Measurements from ENCODE around the gene FRMD8. TPM values are rescaled to one million over a fixed set of nuclear protein-coding genes. Genes with fewer than 3 reads are reported as not detected.

The FRMD8 gene
- total and polyA plus RNA-seq, 2 of the 8 experiments (the other 6 are each of a cell fraction or from before 2014, with no cell fraction given) = 15.0 to 19.2 TPM

DNA sequence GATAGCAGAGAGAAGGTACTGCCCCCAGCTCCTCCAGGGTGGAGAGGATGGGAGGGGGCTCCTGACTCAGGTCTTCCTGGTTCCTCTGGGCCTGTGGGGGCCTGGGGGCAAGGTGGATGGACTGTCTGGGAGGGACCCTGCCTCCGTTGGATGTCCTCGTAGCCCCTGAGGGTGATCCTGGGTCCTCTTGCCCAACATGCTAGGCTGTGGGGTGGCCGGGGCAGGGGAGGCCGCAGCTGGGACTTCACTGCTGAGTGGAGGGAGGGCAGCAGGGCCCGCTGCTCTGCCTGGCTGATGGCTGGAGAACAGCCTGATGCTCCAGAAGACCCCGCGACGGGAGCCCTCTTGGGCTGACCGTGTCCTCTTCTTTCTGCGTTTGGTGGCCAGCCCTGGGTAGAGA is 13.4 kb downstream of the FRMD8 start:
- Histone ChIP-seq H2BK12ac (ENCODE audit: low read depth, low read length) (no peak overlapping the region), H2AFZ (ENCODE audit: low read length) (no peak overlapping the region), H2BK20ac (ENCODE audit: low read length) (no peak overlapping the region), H3K79me1 (ENCODE audit: low read depth, low read length) (0 out of 2 replicates have a peak, but pooled peaks cover 2% of the 10 kb centered on the region), H2AK5ac (ENCODE audit: low read depth, low read length) (no peak overlapping the region), H3K27ac (ENCODE audit: low read depth, low read length) (no peak overlapping the region), H2BK15ac (ENCODE audit: low read length) (no peak overlapping the region), H3K4ac (replicated peaks; ENCODE audit: insufficient read length, low read depth, low read length) (no peak overlapping the region), H3K56ac (replicated peaks; ENCODE audit: insufficient read length, low read depth, low read length) (no peak overlapping the region), H3K4me2 (ENCODE audit: insufficient read depth in 1 of 2, low read depth in 2 of 2, low read length in 2 of 2) (no peak overlapping the region), H3K79me2 (ENCODE audit: control insufficient read depth in 1 of 2, insufficient read depth in 2 of 2, low read length in 2 of 2) (no peaks in the 10 kb centered on the region), H3K18ac (ENCODE audit: extremely low read depth, low read length) (no peak overlapping the region), H3K4me3 (ENCODE audit: extremely low read depth in 1 of 4, insufficient read depth in 2 of 4, low read depth in 3 of 4, low read length in 4 of 4) (no peak overlapping the region), H3K23ac (ENCODE audit: insufficient read length) (no peak overlapping the region), H3K4me1 (replicated peaks in 1 of 4; ENCODE audit: control insufficient read depth in 3 of 4, insufficient read depth in 4 of 4, low read length in 3 of 4) (no peaks in the 10 kb centered on the region; a peak in 1 of 7 replicates), H4K91ac (replicated peaks; ENCODE audit: insufficient read length, low read length) (no peak overlapping the region), H4K20me1 (replicated peaks in 1 of 2; ENCODE audit: control insufficient read depth in 1 of 2, insufficient read depth in 2 of 2, low read length in 2 of 2) (peaks cover 0 to 6% of the 10 kb centered on the region in 2 experiments), H3K27me3 (replicated peaks in 1 of 4; ENCODE audit: control insufficient read depth in 3 of 4, extremely low read depth in 1 of 4, insufficient read depth in 3 of 4, low read length in 3 of 4) (no peaks in the 10 kb centered on the region), H2BK120ac (replicated peaks; ENCODE audit: low read depth, low read length) (no peak overlapping the region), H3K14ac (ENCODE audit: insufficient read length) (no peak overlapping the region), H3K9ac (replicated peaks in 1 of 4; ENCODE audit: extremely low read depth in 1 of 4, low read depth in 3 of 4, low read length in 3 of 4) (no peak overlapping the region), H3K36me3 (ENCODE audit: control insufficient read depth in 2 of 4, insufficient read depth in 4 of 4, low read length in 3 of 4) (peaks cover 0 to 4% (median 0%) of the 10 kb centered on the region in 4 experiments; a peak in 2 of 8 replicates), H4K8ac (ENCODE audit: extremely low read depth, insufficient read depth, low read length) (no peak overlapping the region), H4K5ac (ENCODE audit: insufficient read length, low read depth, low read length) (no peak overlapping the region), H3K23me2 (ENCODE audit: low read depth, low read length) (no peaks in the 10 kb centered on the region), H3K9me3 (ENCODE audit: insufficient read depth in 2 of 2, low read depth in 1 of 2, low read length in 1 of 2) (no peaks in the 10 kb centered on the region), H2BK5ac (ENCODE audit: low read depth, low read length) (no peak overlapping the region)
- CTCF ChIA-PET (ENCODE audit: partially characterized antibody) = interaction anchor here (0.6 to 7.8 kb wide), 5 partner anchors 16 to 161 kb away, joined by 3 to 69 read pairs (median 3); no protein-coding TSS in a partner anchor
- POLR2A ChIA-PET (ENCODE audit: partially characterized antibody) = interaction anchor here (1.2 to 5.4 kb wide), 5 partner anchors 9 to 118 kb away, joined by 3 to 23 read pairs (median 15); partner anchors contain the start of gene MALAT1
- no peak for DNase-seq (ENCODE audit: low read depth in 1 of 2, low spot score in 2 of 2)
- 95% methylated on average over 10 of the region's 10 CpGs; no CpG with 5 or more reads in 1 of the 2 experiments for WGBS, 2 experiments (ENCODE audit: extremely low coverage in 1 of 2, insufficient coverage in 1 of 2, insufficient read length in 1 of 2, insufficient replicate concordance in 2 of 2, low coverage in 1 of 2, low lambda C conversion rate in 2 of 2, missing lambda C conversion rate in 1 of 2)
- FAIRE-seq = no peak
- TF ChIP-seq RFX5 (IDR thresholded peaks at IDR 0.05; ENCODE audit: borderline replicate concordance, low read depth, low read length) = no peak
- TF ChIP-seq TBP (IDR thresholded peaks at IDR 0.05; ENCODE audit: low read depth, low read length) = no peak
- TF ChIP-seq, protein P1, sequence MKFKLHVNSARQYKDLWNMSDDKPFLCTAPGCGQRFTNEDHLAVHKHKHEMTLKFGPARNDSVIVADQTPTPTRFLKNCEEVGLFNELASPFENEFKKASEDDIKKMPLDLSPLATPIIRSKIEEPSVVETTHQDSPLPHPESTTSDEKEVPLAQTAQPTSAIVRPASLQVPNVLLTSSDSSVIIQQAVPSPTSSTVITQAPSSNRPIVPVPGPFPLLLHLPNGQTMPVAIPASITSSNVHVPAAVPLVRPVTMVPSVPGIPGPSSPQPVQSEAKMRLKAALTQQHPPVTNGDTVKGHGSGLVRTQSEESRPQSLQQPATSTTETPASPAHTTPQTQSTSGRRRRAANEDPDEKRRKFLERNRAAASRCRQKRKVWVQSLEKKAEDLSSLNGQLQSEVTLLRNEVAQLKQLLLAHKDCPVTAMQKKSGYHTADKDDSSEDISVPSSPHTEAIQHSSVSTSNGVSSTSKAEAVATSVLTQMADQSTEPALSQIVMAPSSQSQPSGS (IDR thresholded peaks at IDR 0.05; ENCODE audit: low read length) = no peak
- no peak for TF ChIP-seq SRF (IDR thresholded peaks at IDR 0.05; ENCODE audit: low read depth, low read length)
- no peak for TF ChIP-seq CREB1 (IDR thresholded peaks at IDR 0.05)

All from H1 (cell line).